HepG2 (cell line): ENCODE measurements around the gene TMX2. TPM values are rescaled to one million over a fixed set of nuclear protein-coding genes. Genes with fewer than 3 reads are reported as not detected.

Source experiments
- EHMT2 ChIP-seq: fragments of 200-600 bp; sonication (generic); IDR thresholded peaks from 2 replicates; pipeline ENCODE4 v1.7.0; 2017; ENCODE audit warnings: antibody characterized with exemption, low read depth, low read length, borderline replicate concordance
- FOXO1 ChIP-seq: sonication (generic); formaldehyde crosslinking; IDR thresholded peaks from 2 replicates; pipeline ENCODE4 v1.4.0; 2020; ENCODE audit warnings: missing genetic modification reagents
- GATAD2A ChIP-seq: IDR thresholded peaks from 2 replicates; pipeline ENCODE4 v1.6.1; 2016
- GPN1 ChIP-seq: sonication (generic); formaldehyde crosslinking; IDR thresholded peaks from 2 replicates; pipeline ENCODE4 v1.5.1; 2020; ENCODE audit warnings: missing genetic modification reagents, borderline replicate concordance
- HES4 ChIP-seq: sonication (generic); formaldehyde crosslinking; IDR thresholded peaks from 2 replicates; pipeline ENCODE4 v1.9.0; 2021; ENCODE audit warnings: mild to moderate bottlenecking, missing genetic modification reagents, borderline replicate concordance
- IKZF5 ChIP-seq: IDR thresholded peaks from 2 replicates; pipeline ENCODE4 v1.6.1; 2018; ENCODE audit warnings: missing genetic modification reagents, mild to moderate bottlenecking, missing compliant biosample characterization
- MTF1 ChIP-seq: sonication (generic); formaldehyde crosslinking; IDR thresholded peaks from 2 replicates; pipeline ENCODE4 v1.5.0; 2020; ENCODE audit warnings: missing genetic modification reagents
- NR1H2 ChIP-seq: sonication (generic); formaldehyde crosslinking; IDR thresholded peaks from 2 replicates; pipeline ENCODE4 v1.8.1; 2022; ENCODE audit warnings: low read depth, missing genetic modification reagents, borderline replicate concordance
- PHF8 ChIP-seq: sonication (generic); formaldehyde crosslinking; IDR thresholded peaks from 2 replicates; pipeline ENCODE4 v1.5.0; 2020; ENCODE audit warnings: missing genetic modification reagents
- PLSCR1 ChIP-seq: sonication (generic); formaldehyde crosslinking; IDR thresholded peaks from 2 replicates; pipeline ENCODE4 v1.5.0; 2020; ENCODE audit warnings: missing genetic modification reagents, mild to moderate bottlenecking, borderline replicate concordance
- SNRNP70 ChIP-seq: fragments of 200-400 bp; formaldehyde crosslinking; IDR thresholded peaks from 2 replicates; pipeline ENCODE4 v1.6.1; 2017; ENCODE audit warnings: mild to moderate bottlenecking, low read depth, low read length, moderate library complexity
- WIZ ChIP-seq: sonication (generic); formaldehyde crosslinking; IDR thresholded peaks from 2 replicates; pipeline ENCODE4 v1.5.1; 2020; ENCODE audit warnings: mild to moderate bottlenecking, missing genetic modification reagents
- ZBTB3 ChIP-seq: sonication (generic); formaldehyde crosslinking; IDR thresholded peaks from 2 replicates; pipeline ENCODE4 v1.4.0; 2020; ENCODE audit warnings: low read depth, mild to moderate bottlenecking, moderate library complexity, missing genetic modification reagents, borderline replicate concordance
- ZBTB33 ChIP-seq: sonication (generic); formaldehyde crosslinking; IDR thresholded peaks from 2 replicates; pipeline ENCODE4 v1.4.0; 2020; ENCODE audit warnings: missing genetic modification reagents
- ZBTB44 ChIP-seq: sonication (generic); formaldehyde crosslinking; IDR thresholded peaks from 2 replicates; pipeline ENCODE4 v1.4.0; 2020; ENCODE audit warnings: missing genetic modification reagents
- ZC3H4 ChIP-seq: sonication (generic); formaldehyde crosslinking; IDR thresholded peaks from 2 replicates; pipeline ENCODE4 v1.4.0; 2020; ENCODE audit warnings: missing genetic modification reagents, borderline replicate concordance
- ZMYM2 ChIP-seq: sonication (generic); formaldehyde crosslinking; IDR thresholded peaks from 2 replicates; pipeline ENCODE4 v1.8.0; 2022; ENCODE audit warnings: mild to moderate bottlenecking, missing genetic modification reagents
- ZNF280B ChIP-seq: sonication (generic); formaldehyde crosslinking; IDR thresholded peaks from 2 replicates; pipeline ENCODE4 v1.5.0; 2020; ENCODE audit warnings: missing genetic modification reagents, mild to moderate bottlenecking, borderline replicate concordance
- ZNF331 ChIP-seq: sonication (generic); formaldehyde crosslinking; IDR thresholded peaks from 2 replicates; pipeline ENCODE4 v1.4.0; 2020; ENCODE audit warnings: missing genetic modification reagents
- ZNF432 ChIP-seq: sonication (generic); formaldehyde crosslinking; IDR thresholded peaks from 2 replicates; pipeline ENCODE4 v1.5.0; 2020; ENCODE audit warnings: missing genetic modification reagents, mild to moderate bottlenecking, borderline replicate concordance
- ZNF619 ChIP-seq: sonication (generic); formaldehyde crosslinking; IDR thresholded peaks from 2 replicates; pipeline ENCODE4 v1.4.0; 2020; ENCODE audit warnings: mild to moderate bottlenecking, missing genetic modification reagents
- ZNF660 ChIP-seq: sonication (generic); formaldehyde crosslinking; IDR thresholded peaks from 2 replicates; pipeline ENCODE4 v1.5.1; 2020; ENCODE audit warnings: mild to moderate bottlenecking, low read depth, missing genetic modification reagents, borderline replicate concordance
- polyA plus RNA-seq, 8 experiments: library from polyadenylated mRNA; depleted of rRNA in 3 of 8; stranded (reverse) in 7 of 8; unstranded in 1 of 8; fragments of >200 nt; fragmentation: Illumina TruSeq in 4 of 8; extraction: Trizol in 4 of 8; gene quantifications; 2 replicates each; pipeline versions ENCODE4 v1.2.1 to v1.2.3, GENCODE V29; 2011 to 2016; ENCODE audit warnings: low read depth in 4 of 8, missing spikeins in 1 of 8, mixed read lengths in 1 of 8; ENCODE audit not compliant: insufficient read depth in 1 of 8
- total RNA-seq, 5 experiments: library from RNA; depleted of rRNA; stranded (reverse); fragments of >200 nt; fragmentation: Illumina TruSeq; extraction: Trizol; gene quantifications; 2 replicates each; pipeline ENCODE4 v1.2.3, GENCODE V29; 2016; ENCODE audit warnings: low read depth in 1 of 5

The TMX2 gene
- total and polyA plus RNA-seq, 2 of the 13 experiments (the other 11 are each of a cell fraction or from before 2014, with no cell fraction given) = 84.5 to 129 TPM

GRCh38 chr11:57741132-57742086 lies 29.0 kb downstream of the TMX2 start, which contains the start of gene SELENOH (continued):
- TF ChIP-seq ZNF280B = 0 out of 2 replicates have a peak, but pooled peaks have one; percentile 20
- 0 out of 2 replicates have a peak, but pooled peaks have one; percentile 59 for TF ChIP-seq IKZF5 (CRISPR knock-in tag)
- no peak for TF ChIP-seq ZBTB3
- no peak for TF ChIP-seq ZNF660 (CRISPR knock-in tag)
- TF ChIP-seq HES4 (CRISPR knock-in tag) = no peak
- TF ChIP-seq ZNF619 (CRISPR knock-in tag) = peak; percentile 70; the same call in 1 of the 2 replicates
- TF ChIP-seq GATAD2A (CRISPR knock-in tag) = peak; percentile 34; the same call in 1 of the 2 replicates
- TF ChIP-seq ZMYM2 (CRISPR knock-in tag) = no peak
- TF ChIP-seq EHMT2 = no peak
- TF ChIP-seq FOXO1 (CRISPR knock-in tag) = peak; percentile 25; the same call in 1 of the 2 replicates
- TF ChIP-seq PLSCR1 = no peak
- no peak for TF ChIP-seq NR1H2 (CRISPR knock-in tag)
- no peak for TF ChIP-seq ZC3H4
- no peak for TF ChIP-seq ZBTB44
- TF ChIP-seq ZNF432 = no peak
- TF ChIP-seq PHF8 (CRISPR knock-in tag) = peak; percentile 82
- TF ChIP-seq ZBTB33 (CRISPR knock-in tag) = peak; percentile 95; the same call in 1 of the 2 replicates
- TF ChIP-seq SNRNP70 = no peak
- TF ChIP-seq MTF1 (CRISPR knock-in tag) = no peak
- peak; percentile 80; the same call in 1 of the 2 replicates for TF ChIP-seq ZNF331 (CRISPR knock-in tag)
- no peak for TF ChIP-seq GPN1 (CRISPR knock-in tag)
- no peak for TF ChIP-seq WIZ (CRISPR knock-in tag)
